Activated CD4-positive, alpha-beta T cell treated with anti-CD3 and anti-CD28 coated beads, Interleukin-2, amount 50 U/mL, for 48 hours (primary cell): ENCODE results near the gene MAX.
"Not testable (repeated sequence)": the region's sequence is repeated elsewhere in the genome, so short reads cannot be mapped to it uniquely, and the experiment has no call there.

Source experiments
- DNase-seq, 2 experiments: peaks; one replicate each; pipeline ENCODE4 v3.0.0-alpha.2; 2020

MAX gene

GRCh38 chr14:65103150-65103760 is 938 bp upstream of the MAX start:
- peak; percentile 13 to 25 for DNase-seq

- DNase-seq: peak; percentile 30 to 33
Observed at GRCh38 chr14:65101631-65102440, 481 bp downstream of the MAX start.

DNA sequence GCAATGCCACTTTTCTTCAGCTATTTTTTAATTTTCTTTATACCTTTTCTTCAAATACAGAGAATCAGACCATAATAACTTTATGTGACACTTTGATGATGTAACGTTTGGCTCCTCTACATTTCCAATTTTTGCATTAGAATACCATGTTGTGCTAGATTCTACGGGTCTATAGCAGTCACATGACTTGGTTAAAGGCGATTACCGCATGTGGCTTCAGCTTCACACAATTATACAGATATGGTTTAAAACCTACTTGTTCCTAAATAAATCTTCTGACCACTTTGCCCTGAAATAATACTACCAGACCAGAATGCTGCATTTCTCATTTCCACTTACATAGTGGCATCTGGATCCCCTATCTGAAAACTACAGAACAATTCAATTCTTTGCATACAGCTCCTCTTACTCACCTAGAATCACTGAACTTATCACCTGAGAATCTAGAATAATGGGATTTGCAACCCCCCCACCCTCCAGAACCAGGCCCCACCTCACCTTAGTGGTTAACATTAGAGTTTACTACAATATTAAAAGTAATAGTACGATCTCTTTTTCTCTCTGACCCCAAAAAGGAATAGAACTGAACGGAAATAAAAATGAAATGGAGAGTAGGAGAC is 1.3 kb downstream of the MAX start:
- peak in 1 of 2 experiments; percentile 5 for DNase-seq

DNA sequence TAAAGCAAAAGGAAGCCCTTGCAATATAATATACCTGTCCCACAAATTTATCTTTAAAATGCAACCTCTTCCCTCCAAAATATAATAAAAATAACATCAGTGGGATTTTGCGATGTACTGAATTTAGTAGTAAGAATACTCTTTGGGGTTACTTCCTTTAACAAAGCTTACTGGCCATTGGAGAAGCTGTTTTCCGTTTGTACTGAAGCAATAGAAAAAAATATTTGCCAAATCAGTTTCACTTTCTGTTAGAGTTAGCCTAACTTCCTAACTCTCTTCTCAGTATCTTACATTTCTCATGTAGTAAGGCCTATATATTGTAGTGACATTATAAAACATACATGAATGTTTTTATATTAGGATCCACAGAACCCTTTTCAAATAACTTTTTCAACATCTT is 3.7 kb downstream of the MAX start:
- no peak for DNase-seq

DNA sequence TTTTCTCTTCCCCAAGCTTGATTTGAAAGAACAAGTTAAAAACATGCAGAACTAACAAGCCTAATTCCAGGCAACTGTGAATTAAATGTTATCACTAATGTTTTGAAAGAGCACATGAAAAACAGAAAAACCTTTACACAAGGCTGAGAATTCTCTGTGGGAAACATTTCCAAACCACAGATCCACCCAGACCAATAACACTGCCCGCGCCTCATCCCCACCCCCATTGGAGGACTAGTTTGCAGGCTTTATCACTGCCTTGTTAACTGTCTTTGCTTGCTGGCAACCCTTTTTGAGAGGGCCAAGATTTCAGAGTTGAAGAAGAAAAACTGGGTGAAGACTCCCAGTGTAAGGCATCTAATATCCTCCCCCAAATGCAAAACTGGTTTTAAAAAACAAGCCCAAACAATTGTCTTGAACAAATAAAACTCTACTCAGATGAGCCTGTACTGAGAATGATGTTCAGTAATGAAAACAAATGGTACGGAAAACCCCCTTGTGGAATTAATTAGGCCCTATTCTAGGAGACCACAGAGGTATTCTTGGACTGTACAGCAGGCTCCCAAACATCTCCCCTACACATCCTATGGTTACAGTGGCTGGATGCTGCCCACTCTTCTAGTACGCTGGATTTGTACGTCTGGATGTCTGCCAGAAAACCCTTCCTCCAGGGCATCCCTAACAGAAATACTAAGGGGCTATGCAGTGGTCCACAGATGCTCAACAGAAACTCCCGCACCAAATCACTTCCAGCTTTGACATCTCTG is 5.8 kb downstream of the MAX start:
- peak; percentile 37 to 53 for DNase-seq

- no peak for DNase-seq
Observed at GRCh38 chr14:65095633-65096205, 6.6 kb downstream of the MAX start.

DNA sequence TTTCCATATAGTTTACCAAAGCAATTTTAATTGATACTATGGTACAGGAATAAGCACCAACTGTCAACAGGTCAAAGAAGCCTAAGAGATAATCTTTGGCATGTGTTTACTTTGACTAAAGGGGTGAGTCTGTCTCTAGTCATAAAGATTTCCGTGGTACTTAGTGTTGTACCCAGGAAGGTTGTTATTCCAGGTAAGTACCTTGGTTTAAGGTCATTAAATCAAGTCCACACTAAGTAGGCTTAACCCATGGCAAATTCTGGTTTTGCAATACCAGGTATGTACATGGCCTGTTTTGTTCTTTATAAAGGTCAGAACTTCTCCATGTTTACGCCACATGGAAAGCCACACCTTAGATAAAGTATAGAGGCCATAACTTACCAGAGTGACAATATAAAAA is 10.0 kb downstream of the MAX start:
- no peak for DNase-seq

GRCh38 chr14:65087835-65088234 is 14.5 kb downstream of the MAX start:
- DNase-seq: not testable (repeated sequence)

- not testable (repeated sequence) for DNase-seq
Observed at GRCh38 chr14:65086686-65087085, 15.6 kb downstream of the MAX start.

- DNase-seq: no peak
Observed at GRCh38 chr14:65084554-65085505, 17.5 kb downstream of the MAX start.

- no peak for DNase-seq
Observed at GRCh38 chr14:65082930-65083329, 19.4 kb downstream of the MAX start.

DNA sequence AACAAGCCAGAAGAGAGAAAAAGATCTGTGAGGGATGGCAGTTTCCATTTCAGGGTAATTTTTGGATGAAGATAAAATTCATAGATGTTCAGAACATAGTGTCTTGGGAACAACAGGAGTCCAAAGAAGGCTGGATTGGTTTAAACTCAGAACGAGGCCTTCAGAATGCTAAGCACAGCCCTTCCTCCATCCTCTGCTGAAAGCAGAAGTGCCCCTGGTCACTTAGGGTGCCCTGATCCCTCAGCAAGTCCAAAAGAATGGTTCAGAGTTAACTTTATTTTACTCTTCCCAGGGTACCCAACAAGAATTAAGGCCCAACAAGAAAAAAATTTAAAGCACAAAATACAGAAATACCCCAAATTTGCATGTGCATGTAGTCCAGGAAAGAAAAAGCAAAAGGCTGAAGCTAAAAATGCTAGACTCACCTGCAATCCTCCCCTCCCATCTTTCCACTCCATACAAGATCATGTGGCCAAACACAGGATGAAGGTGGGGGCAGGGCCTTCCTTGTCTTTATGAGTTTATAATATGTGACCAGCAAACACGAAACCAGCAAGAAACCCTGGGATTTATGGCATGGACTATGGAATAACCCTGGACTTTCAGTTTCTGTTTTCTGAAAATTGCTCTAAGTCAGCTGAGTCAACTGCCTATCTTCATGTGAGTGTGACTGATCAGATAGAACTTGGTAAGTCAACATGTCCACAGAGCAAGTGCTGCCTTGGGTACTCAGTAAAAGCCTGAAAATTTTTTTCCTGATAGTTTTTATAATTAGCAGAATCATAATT is 21.2 kb downstream of the MAX start:
- DNase-seq: no peak

GRCh38 chr14:65079768-65080167 is 22.5 kb downstream of the MAX start:
- no peak for DNase-seq

DNA sequence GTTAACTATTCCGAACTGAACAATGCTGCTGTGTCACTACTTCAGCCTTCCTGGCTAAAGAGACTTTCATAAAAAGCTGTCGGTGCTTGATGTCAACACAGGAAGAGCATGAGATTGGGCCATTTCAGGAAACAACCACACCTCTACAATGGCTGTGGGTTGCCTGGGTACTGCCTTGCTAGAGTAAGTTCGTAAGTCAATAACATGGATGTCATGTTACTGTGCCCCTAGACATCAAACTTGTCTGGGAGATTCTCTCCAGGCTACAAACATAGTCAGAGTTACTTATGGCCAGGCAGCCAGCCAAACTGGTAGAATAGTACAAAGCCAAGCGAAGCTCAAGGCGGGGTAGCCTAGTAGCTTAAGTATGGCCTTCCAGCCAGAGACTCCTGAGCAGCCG is 23.1 kb downstream of the MAX start:
- no peak for DNase-seq

DNA sequence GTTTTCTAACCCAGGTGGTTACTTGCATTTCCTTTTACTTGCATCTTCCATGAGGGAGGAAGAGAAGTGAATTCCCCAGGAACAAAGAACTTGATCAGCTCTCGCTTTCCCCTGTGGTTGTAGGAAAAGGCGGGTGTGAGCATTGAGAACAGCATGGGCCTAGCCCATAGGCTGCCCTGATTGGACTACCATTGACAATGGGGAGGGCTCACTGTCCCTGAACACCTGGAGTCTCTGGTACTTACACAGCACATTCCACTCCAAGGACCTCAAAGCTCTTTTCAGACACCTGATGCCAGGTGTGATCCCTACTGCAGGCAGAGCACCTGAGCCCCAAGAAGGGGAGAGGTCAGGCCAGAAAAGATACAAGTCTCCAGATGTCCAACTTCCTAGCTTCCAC is 25.0 kb downstream of the MAX start:
- no peak for DNase-seq

DNA sequence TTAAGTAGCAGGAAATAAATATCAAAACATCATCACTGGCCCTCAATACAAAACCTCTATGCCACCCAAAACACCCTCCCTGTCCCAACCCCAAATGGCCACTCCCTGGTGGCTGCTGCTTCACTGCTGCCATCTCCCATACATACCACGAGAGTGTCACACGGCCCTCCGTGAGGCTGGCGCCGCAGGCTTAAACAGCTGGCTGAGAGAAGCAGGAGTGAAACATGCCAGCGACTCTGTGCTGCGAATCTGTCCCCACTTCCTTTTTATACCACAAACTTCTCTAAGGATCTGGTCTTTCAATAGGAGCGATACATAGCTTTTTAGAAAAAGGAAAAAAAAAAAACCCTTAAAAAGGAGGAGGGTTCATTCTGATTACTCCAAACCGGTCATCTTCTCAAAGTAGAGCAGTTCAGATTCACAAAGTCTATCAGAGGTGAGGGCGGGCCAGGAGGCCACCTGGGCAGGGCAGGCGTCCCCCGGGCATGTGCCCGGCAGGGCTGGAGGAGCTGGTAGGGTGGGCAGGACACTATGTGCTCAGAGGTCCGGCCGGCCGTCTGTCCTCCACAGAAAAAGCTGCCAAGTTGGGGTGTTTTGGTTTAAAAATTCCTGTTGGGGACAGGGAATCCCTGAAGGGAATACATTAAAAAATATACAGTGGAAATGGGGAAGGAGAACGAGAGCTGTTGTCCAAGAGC is 26.5 kb downstream of the MAX start:
- DNase-seq: no peak

DNA sequence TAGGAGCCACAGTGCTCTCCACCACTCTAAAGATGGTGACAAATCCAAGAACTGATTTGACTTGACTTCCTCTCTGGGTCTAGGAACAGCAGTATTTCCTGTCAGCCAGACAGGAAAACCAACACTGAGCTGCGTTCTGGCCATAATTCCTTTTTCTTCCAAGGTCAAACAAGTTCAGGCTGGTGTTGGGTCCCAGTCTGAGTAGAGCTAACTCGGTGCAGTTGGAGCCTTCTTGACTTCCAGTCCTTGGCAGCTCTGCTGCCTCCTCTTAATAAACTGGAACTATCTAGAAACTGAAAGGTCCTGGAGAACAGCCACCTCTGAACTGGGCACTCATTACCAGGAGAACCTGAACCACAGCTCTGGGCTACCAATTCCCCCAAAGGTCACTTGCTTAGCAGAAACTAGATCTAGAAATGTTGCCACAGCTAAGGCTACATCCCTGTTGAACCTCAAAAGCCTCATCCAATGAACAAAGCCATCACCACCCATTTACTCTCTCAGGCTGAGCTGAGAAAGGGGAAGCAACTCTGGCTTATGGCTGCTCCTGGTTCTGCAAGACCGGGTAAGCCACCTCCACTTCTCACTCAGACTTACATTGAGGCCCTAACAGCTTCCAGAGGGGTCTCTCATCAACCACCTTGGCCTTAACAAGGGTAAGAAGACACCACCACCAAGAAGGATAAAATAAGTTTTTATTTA is 27.7 kb downstream of the MAX start:
- DNase-seq: no peak

GRCh38 chr14:65073605-65074201 is 28.6 kb downstream of the MAX start:
- no peak for DNase-seq

DNA sequence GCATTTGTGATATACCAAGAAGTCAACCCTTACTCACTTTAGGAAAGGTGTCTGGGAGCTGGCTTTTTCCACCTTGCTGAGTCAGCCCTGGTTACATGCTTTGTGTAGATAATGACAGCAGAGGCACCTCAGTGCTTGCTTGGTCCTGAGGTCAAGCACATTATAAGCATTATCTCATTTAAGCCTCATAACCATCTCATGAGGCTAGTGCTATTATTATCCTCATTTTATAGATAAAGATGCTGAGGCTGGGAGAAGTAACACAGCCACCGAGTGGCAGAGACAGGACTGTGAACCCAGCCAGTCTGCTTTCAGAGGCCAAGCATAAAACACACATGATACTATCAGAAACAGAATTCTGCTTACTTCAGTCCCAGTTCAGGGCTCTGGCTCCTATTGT is 29.4 kb downstream of the MAX start:
- no peak for DNase-seq
